Adrenal gland (tissue), 12 donors: ENCODE results near the gene ARHGAP26. TPM values are rescaled to one million over a fixed set of nuclear protein-coding genes. Genes with fewer than 3 reads are reported as not detected.

Experiments used
- DNase-seq, 7 donors: peaks; one replicate each; pipeline ENCODE4 v3.0.0-alpha.2; 2019 to 2020
- H3K27ac ChIP-seq, 5 donors: fragments of 200-600 bp; sonication (generic) in 4 of 5; 1 replicate in 3 of 5; 2 replicates in 2 of 5; pipeline versions ENCODE4 v1.5.1 to v1.8.0; 2016 to 2020; ENCODE audit warnings: mild to moderate bottlenecking in 1 of 5
- H3K27me3 ChIP-seq: fragments of 200-600 bp; 2 replicates; pipeline ENCODE4 v1.8.0; 2021
- H3K36me3 ChIP-seq, 2 donors: fragments of 200-600 bp; replicated peaks in 1 of 2; 1 replicate in 1 of 2; 2 replicates in 1 of 2; pipeline versions ENCODE4 v1.5.1 to v1.8.0; 2018 to 2022
- H3K4me1 ChIP-seq, 2 donors: fragments of 200-600 bp; replicated peaks in 1 of 2; 1 replicate in 1 of 2; 2 replicates in 1 of 2; pipeline versions ENCODE4 v1.5.1 to v1.8.0; 2018 to 2021
- H3K4me3 ChIP-seq, 4 donors: fragments of 200-600 bp; sonication (generic) in 3 of 4; one replicate each; pipeline ENCODE4 v1.5.1; 2016 to 2018
- H3K9me3 ChIP-seq, 3 donors: fragments of 200-600 bp; sonication (generic) in 1 of 3; replicated peaks in 1 of 3; 1 replicate in 2 of 3; 2 replicates in 1 of 3; pipeline versions ENCODE4 v1.5.1 to v1.8.0; 2016 to 2021
- POLR2A ChIP-seq, 2 donors: fragments of 450-650 bp; IDR thresholded peaks; one replicate each; pipeline ENCODE4 v1.6.1; 2017; ENCODE audit warnings: antibody characterized with exemption in 2 of 2, mild to moderate bottlenecking in 2 of 2, moderate library complexity in 1 of 2
- WGBS, 4 donors: extraction: QIAGEN DNeasy Blood & Tissue Kit in 2 of 4; methylation state at CpG; one replicate each; pipeline versions ENCODE4 v1.1.5 to v1.1.7; 2013 to 2017; 5-methylcytosine and 5-hydroxymethylcytosine counted together
- intact Hi-C, 2 donors: fragments of 100-400 bp; cut with DNase I; formaldehyde crosslinking; loops; one replicate each; pipeline versions ENCODE4 v1.14.1 to v1.15.0; 2022 to 2023
- polyA plus RNA-seq, 3 donors: library from polyadenylated mRNA; stranded (reverse); fragments of 200-250 nt in 2 of 3; fragments of 350-450 nt in 1 of 3; fragmentation: Illumina TruSeq in 1 of 3; extraction: RNeasy Lipid Tissue Mini Kit (QIAGEN cat#74804) in 1 of 3; gene quantifications; one replicate each; pipeline ENCODE4 v1.2.3, GENCODE V29; 2013 to 2014
- total RNA-seq, 9 donors: library from RNA; depleted of rRNA in 4 of 9; stranded (reverse); fragments of >200 nt in 4 of 9; fragments of 120-200 nt in 1 of 9; fragmentation: NEBNext Ultra II Directional in 1 of 9; extraction: Animal tissue kit (Norgen Biotek cat#: 25700) in 1 of 9; gene quantifications; one replicate each; pipeline versions ENCODE4 v1.1.0 to v1.2.4, GENCODE V29; 2013 to 2023
- TF ChIP-seq, protein P1 (sequence below), 6 experiments: fragments of 450-650 bp in 4 of 6; fragments of 200-600 bp in 2 of 6; sonication (generic) in 1 of 6; IDR thresholded peaks; 1 replicate in 5 of 6; 2 replicates in 1 of 6; pipeline versions ENCODE4 v1.5.1 to v1.8.0; 2016 to 2021; ENCODE audit warnings: antibody characterized with exemption in 6 of 6, mild to moderate bottlenecking in 2 of 6, moderate library complexity in 1 of 6
- donor health status: healthy with polysubstance abuse.
- donor health status: Bipolar disorder and iron deficiency.
- donor health status: DM: yes; HTN: yes; CAD: no.
- donor health status: DM: no; HTN: no; CAD: no.
- donor health status: DM: no; HTN: no; CAD: no.
- donor health status: DM: yes; HTN: yes; CAD: no.

Gene ARHGAP26
- total and polyA plus RNA-seq, 12 donors: 3.0 to 21.7 (median 10.8) TPM

DNA sequence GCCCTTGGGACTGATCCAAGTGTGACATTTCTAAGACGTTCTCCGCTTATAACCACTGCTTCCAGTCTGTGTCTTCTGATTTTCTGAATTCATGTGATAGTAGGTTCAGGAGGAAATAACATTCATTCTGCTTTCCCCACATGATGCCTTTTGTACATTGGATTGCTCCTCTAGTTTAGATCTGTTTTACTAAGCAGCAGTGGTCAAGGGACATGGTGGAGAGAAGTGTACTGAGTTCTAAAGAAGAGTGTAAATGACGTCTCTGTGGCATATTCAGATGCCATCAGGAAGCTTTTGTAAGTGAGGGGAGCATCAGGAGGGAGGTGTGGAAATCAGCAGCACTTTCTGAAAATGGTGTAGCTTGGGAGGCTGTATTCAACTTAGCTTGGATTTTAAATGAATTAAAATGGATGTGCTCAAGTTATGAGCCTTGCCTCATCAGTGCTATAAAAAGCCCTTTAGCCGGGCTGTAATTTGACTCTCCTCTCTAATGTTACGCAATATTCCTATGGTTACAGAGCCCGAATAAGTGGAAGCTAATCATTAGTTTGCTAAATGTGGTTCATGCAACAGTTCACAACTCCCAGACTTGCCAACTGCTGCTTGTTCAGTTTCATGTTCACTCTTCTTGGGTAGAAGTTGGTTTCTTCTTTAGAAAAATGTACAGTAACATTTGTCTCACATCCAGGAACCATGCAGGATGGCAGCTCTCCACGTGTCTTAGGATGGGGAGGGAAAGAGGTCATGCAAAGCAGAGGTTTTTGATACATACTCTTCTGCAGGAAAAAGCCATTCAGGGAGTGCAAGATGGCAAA, 281.3 kb downstream of the ARHGAP26 start:
- Histone ChIP-seq H3K27ac (peak overlapping the region in 2 of 5 donors; percentile 3 to 68), H3K9me3 (no peaks in the 10 kb centered on the region), H3K4me3 (peak overlapping the region in 1 of 4 donors; percentile 17), H3K36me3 (no peaks in the 10 kb centered on the region), H3K27me3 (no peaks in the 10 kb centered on the region), H3K4me1 (peaks cover 4 to 15% of the 10 kb centered on the region in 2 donors)
- no peak for TF ChIP-seq POLR2A (IDR thresholded peaks at IDR 0.05)
- TF ChIP-seq, protein P1, sequence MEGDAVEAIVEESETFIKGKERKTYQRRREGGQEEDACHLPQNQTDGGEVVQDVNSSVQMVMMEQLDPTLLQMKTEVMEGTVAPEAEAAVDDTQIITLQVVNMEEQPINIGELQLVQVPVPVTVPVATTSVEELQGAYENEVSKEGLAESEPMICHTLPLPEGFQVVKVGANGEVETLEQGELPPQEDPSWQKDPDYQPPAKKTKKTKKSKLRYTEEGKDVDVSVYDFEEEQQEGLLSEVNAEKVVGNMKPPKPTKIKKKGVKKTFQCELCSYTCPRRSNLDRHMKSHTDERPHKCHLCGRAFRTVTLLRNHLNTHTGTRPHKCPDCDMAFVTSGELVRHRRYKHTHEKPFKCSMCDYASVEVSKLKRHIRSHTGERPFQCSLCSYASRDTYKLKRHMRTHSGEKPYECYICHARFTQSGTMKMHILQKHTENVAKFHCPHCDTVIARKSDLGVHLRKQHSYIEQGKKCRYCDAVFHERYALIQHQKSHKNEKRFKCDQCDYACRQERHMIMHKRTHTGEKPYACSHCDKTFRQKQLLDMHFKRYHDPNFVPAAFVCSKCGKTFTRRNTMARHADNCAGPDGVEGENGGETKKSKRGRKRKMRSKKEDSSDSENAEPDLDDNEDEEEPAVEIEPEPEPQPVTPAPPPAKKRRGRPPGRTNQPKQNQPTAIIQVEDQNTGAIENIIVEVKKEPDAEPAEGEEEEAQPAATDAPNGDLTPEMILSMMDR (IDR thresholded peaks at IDR 0.05): no peak
- DNase-seq: peak in 4 of 7 donors; percentile 16 to 43 (median 28)
- intact Hi-C loops: no loop called here
- WGBS, 4 donors: 19 to 30% (median 20%) methylated on average over 7 of the region's 7 CpGs

- TF ChIP-seq, protein P1 (IDR thresholded peaks at IDR 0.05): no peak
- no peak for TF ChIP-seq POLR2A (IDR thresholded peaks at IDR 0.05)
- no peak overlapping the region for H3K27ac ChIP-seq
- intact Hi-C loops: no loop called here
- WGBS, 4 donors: 78 to 88% (median 81%) methylated on average over 3 of the region's 3 CpGs
- no peaks in the 10 kb centered on the region for H3K36me3 ChIP-seq
- DNase-seq: peak in 1 of 7 donors; percentile 56
- H3K9me3 ChIP-seq: no peaks in the 10 kb centered on the region
- peaks cover 4 to 15% of the 10 kb centered on the region in 2 donors for H3K4me1 ChIP-seq
- no peaks in the 10 kb centered on the region for H3K27me3 ChIP-seq
- no peak overlapping the region for H3K4me3 ChIP-seq
Measured at GRCh38 chr5:143052967-143053682, 282.9 kb downstream of the ARHGAP26 start.

DNA sequence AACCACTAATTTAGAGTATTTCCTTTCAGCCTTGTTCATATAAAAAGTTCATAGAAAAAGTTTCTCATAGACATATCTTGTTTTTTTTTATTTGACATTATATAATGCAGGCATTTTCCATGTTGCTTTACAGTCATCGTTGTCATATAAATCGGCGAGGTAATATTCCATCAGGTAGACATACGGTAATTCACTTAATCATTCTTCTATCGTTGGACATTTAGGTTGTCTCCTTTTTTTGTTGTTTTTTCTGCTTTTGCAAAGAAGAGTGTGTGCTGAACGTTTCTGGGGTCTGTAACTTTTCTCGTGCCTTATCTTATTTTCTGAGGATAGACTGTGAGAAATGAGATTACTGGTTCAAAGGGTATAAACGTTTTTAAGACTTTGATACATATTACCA, 283.6 kb downstream of the ARHGAP26 start:
- H3K4me1 ChIP-seq: peaks cover 4 to 15% of the 10 kb centered on the region in 2 donors
- H3K27me3 ChIP-seq: no peaks in the 10 kb centered on the region
- no peak overlapping the region for H3K27ac ChIP-seq
- no peak overlapping the region for H3K4me3 ChIP-seq
- DNase-seq: no peak
- whole genome bisulfite sequencing, 4 donors: 75 to 82% (median 75%) methylated on average over 8 of the region's 8 CpGs
- intact Hi-C loops: no loop called here
- H3K36me3 ChIP-seq: no peaks in the 10 kb centered on the region
- TF ChIP-seq, protein P1 (IDR thresholded peaks at IDR 0.05): no peak
- TF ChIP-seq POLR2A (IDR thresholded peaks at IDR 0.05): no peak
- H3K9me3 ChIP-seq: no peaks in the 10 kb centered on the region

DNA sequence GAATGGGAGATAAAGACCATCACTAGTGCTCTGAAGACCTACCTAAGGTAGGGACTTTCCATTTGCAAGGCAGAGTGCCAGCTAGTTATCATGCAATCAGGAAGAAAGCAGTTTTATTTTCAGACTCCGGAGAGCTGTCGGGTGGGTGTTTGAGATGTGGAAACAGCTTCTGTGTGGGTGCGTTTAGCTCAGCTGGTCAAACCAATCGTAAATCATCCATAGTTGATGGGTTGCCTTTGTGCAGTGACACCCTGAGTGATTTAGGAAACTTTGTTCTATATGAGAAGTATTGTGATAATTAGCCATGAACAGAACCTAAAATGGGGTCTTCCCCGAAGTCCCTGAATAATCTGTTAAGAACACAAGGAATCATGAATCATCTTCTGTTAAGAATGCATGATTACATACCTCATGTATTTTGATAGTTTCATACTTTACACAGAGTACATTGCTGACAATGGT, 284.3 kb downstream of the ARHGAP26 start:
- H3K4me1 ChIP-seq: peaks cover 4 to 15% of the 10 kb centered on the region in 2 donors
- no peaks in the 10 kb centered on the region for H3K36me3 ChIP-seq
- no peak overlapping the region for H3K27ac ChIP-seq
- intact Hi-C loops: no loop called here
- no peak for DNase-seq
- H3K27me3 ChIP-seq: no peaks in the 10 kb centered on the region
- no peak for TF ChIP-seq POLR2A (IDR thresholded peaks at IDR 0.05)
- TF ChIP-seq, protein P1 (IDR thresholded peaks at IDR 0.05): no peak
- WGBS, 4 donors: 44 to 55% (median 47%) methylated on average over 5 of the region's 5 CpGs
- no peak overlapping the region for H3K4me3 ChIP-seq
- H3K9me3 ChIP-seq: no peaks in the 10 kb centered on the region
